ENCODE measurements around the gene COL4A2.

COL4A2 gene

GRCh38 chr13:110359840-110360301 lies 52.8 kb downstream of the COL4A2 start:
- DNase-seq: no peak

GRCh38 chr13:110360598-110360997 lies 53.5 kb downstream of the COL4A2 start:
- no peak for DNase-seq

GRCh38 chr13:110361365-110361911 lies 54.4 kb downstream of the COL4A2 start:
- DNase-seq: no peak

GRCh38 chr13:110363010-110363409 lies 55.9 kb downstream of the COL4A2 start:
- no peak for DNase-seq

GRCh38 chr13:110364081-110364480 lies 57.0 kb downstream of the COL4A2 start:
- DNase-seq: no peak

- no peak for DNase-seq
Measured at GRCh38 chr13:110365876-110366275, 58.8 kb downstream of the COL4A2 start.

- no peak for DNase-seq
Measured at GRCh38 chr13:110366733-110367132, 59.6 kb downstream of the COL4A2 start.

GRCh38 chr13:110367620-110368019 lies 60.5 kb downstream of the COL4A2 start:
- DNase-seq: no peak

- DNase-seq: no peak
Measured at GRCh38 chr13:110368408-110368807, 61.3 kb downstream of the COL4A2 start.

GRCh38 chr13:110369400-110369799 lies 62.3 kb downstream of the COL4A2 start:
- no peak for DNase-seq

GRCh38 chr13:110371550-110372465 lies 64.7 kb downstream of the COL4A2 start:
- no peak for DNase-seq

- DNase-seq: no peak
Measured at GRCh38 chr13:110372676-110373075, 65.6 kb downstream of the COL4A2 start.

GRCh38 chr13:110373617-110374016 lies 66.5 kb downstream of the COL4A2 start:
- DNase-seq: no peak

GRCh38 chr13:110374431-110375370 lies 67.6 kb downstream of the COL4A2 start:
- no peak for DNase-seq

GRCh38 chr13:110376120-110376519 lies 69.0 kb downstream of the COL4A2 start:
- DNase-seq: no peak

- DNase-seq: no peak
Measured at GRCh38 chr13:110377178-110377825, 70.2 kb downstream of the COL4A2 start.

GRCh38 chr13:110377826-110378201 lies 70.7 kb downstream of the COL4A2 start:
- DNase-seq: no peak

GRCh38 chr13:110379358-110379757 lies 72.3 kb downstream of the COL4A2 start:
- DNase-seq: no peak

- DNase-seq: no peak
Measured at GRCh38 chr13:110379905-110380341, 72.8 kb downstream of the COL4A2 start.

- no peak for DNase-seq
Measured at GRCh38 chr13:110380359-110381028, 73.4 kb downstream of the COL4A2 start.

GRCh38 chr13:110381029-110381360 lies 73.9 kb downstream of the COL4A2 start:
- no peak for DNase-seq

- no peak for DNase-seq
Measured at GRCh38 chr13:110382229-110382628, 75.1 kb downstream of the COL4A2 start.
